Uterus (tissue), 2 donors: ENCODE data around the gene CFAP69.

ENCODE experiments used
- CTCF ChIP-seq, 4 experiments: fragments of 200-600 bp in 2 of 4; fragments of 450-650 bp in 2 of 4; sonication (generic) in 2 of 4; IDR thresholded peaks; one replicate each; pipeline ENCODE4 v1.5.1; 2016 to 2019; ENCODE audit warnings: antibody characterized with exemption in 4 of 4, mild to moderate bottlenecking in 2 of 4, moderate library complexity in 1 of 4
- POLR2A ChIP-seq, 2 donors: fragments of 450-650 bp; IDR thresholded peaks; one replicate each; pipeline ENCODE4 v1.6.1; 2016; ENCODE audit warnings: antibody characterized with exemption in 2 of 2, mild to moderate bottlenecking in 1 of 2, moderate library complexity in 1 of 2

- TF ChIP-seq CTCF (IDR thresholded peaks at IDR 0.05) (no peak), POLR2A (IDR thresholded peaks at IDR 0.05) (no peak)
Measured at GRCh38 chr7:90313907-90314306, 68.9 kb downstream of the CFAP69 start.
